ENCODE results near the gene ZBTB24. TPM values are rescaled to one million over a fixed set of nuclear protein-coding genes. Genes with fewer than 3 reads are reported as not detected.

ZBTB24 gene
- polyA plus RNA-seq, 3 donors = 3.1 to 4.7 (median 3.4) TPM

DNA sequence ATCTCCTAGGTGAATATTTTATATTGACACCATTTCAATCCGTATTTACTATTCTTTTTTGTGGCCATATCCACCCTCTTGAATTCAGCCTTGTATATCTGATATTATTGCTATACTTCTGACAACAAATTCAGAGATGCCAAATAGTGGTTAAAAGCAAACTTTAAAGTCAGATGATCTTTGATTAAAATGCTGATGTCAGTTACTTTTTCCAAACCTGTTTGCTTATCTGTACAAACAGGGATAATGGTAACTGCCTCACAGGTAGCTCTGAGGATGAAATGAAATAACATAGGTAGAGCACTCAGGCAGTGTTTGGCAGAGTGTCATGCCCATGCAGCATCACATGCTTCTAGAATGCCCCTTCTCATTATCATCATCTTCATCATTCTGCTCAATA, 61.8 kb downstream of the ZBTB24 start:
- Mint-ChIP-seq H3K4me3 (no peak overlapping the region), H3K36me3 (no peaks in the 10 kb centered on the region)
- TF ChIP-seq, protein P1, sequence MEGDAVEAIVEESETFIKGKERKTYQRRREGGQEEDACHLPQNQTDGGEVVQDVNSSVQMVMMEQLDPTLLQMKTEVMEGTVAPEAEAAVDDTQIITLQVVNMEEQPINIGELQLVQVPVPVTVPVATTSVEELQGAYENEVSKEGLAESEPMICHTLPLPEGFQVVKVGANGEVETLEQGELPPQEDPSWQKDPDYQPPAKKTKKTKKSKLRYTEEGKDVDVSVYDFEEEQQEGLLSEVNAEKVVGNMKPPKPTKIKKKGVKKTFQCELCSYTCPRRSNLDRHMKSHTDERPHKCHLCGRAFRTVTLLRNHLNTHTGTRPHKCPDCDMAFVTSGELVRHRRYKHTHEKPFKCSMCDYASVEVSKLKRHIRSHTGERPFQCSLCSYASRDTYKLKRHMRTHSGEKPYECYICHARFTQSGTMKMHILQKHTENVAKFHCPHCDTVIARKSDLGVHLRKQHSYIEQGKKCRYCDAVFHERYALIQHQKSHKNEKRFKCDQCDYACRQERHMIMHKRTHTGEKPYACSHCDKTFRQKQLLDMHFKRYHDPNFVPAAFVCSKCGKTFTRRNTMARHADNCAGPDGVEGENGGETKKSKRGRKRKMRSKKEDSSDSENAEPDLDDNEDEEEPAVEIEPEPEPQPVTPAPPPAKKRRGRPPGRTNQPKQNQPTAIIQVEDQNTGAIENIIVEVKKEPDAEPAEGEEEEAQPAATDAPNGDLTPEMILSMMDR (IDR thresholded peaks at IDR 0.05) = no peak

GRCh38 chr6:109420751-109421150, 62.3 kb downstream of the ZBTB24 start:
- TF ChIP-seq, protein P1 (IDR thresholded peaks at IDR 0.05) = no peak
- Histone ChIP-seq H3K79me2 (ENCODE audit: insufficient read depth, low read length) (no peaks in the 10 kb centered on the region), H2AFZ (ENCODE audit: insufficient read depth, low read depth, low read length, poor library complexity, severe bottlenecking) (no peak overlapping the region), H4K20me1 (ENCODE audit: insufficient read depth, low read length) (no peaks in the 10 kb centered on the region), H3K4me3 (replicated peaks in 1 of 3; ENCODE audit: low read depth in 2 of 3, low read length in 3 of 3) (no peak overlapping the region), H3K9me3 (replicated peaks in 1 of 2; ENCODE audit: control insufficient read depth in 1 of 2, insufficient read depth in 1 of 2, low read length in 2 of 2) (no peaks in the 10 kb centered on the region), H3K4me2 (replicated peaks; ENCODE audit: extremely low read depth, low read length, poor library complexity, severe bottlenecking) (no peak overlapping the region), H3K9ac (ENCODE audit: insufficient read depth, low read length, poor library complexity, severe bottlenecking) (no peak overlapping the region), H3K27ac (ENCODE audit: low read depth in 1 of 2, low read length in 2 of 2) (no peak overlapping the region), H3K4me1 (ENCODE audit: control insufficient read depth in 1 of 2, insufficient read depth in 2 of 2, low read length in 2 of 2) (no peaks in the 10 kb centered on the region), H3K27me3 (ENCODE audit: control insufficient read depth in 2 of 2, insufficient read depth in 2 of 2, low read length in 2 of 2) (no peaks in the 10 kb centered on the region), H3K36me3 (replicated peaks in 1 of 2; ENCODE audit: control insufficient read depth in 1 of 2, insufficient read depth in 2 of 2, low read length in 2 of 2) (no peaks in the 10 kb centered on the region)
- H3K36me3 Mint-ChIP-seq = no peaks in the 10 kb centered on the region
- peaks cover 0 to 2% (median 0%) of the 10 kb centered on the region in 3 donors for H3K27me3 Mint-ChIP-seq (ENCODE audit: low read depth in 3 of 3)
- H3K27ac Mint-ChIP-seq = no peak overlapping the region
- peak in 1 of 3 donors; percentile 21 for DNase-seq
- peaks cover 0 to 1% (median 0%) of the 10 kb centered on the region in 7 donors for H3K9me3 Mint-ChIP-seq
- intact Hi-C loops (cut with micrococcal nuclease) = no loop called here
- no peak overlapping the region for H3K4me3 Mint-ChIP-seq
- WGBS (ENCODE audit: insufficient coverage) = no CpG with 5 or more reads among the region's 1 CpG
- no peaks in the 10 kb centered on the region for H3K4me1 Mint-ChIP-seq

More for the DNA sequence above, 61.8 kb downstream of the ZBTB24 start:
- H3K9me3 ChIP-seq (replicated peaks in 1 of 2; ENCODE audit: control insufficient read depth in 1 of 2, insufficient read depth in 1 of 2, low read length in 2 of 2) = no peaks in the 10 kb centered on the region
- no peak overlapping the region for H2AFZ ChIP-seq (ENCODE audit: insufficient read depth, low read depth, low read length, poor library complexity, severe bottlenecking)
- no peak overlapping the region for H3K4me2 ChIP-seq (replicated peaks; ENCODE audit: extremely low read depth, low read length, poor library complexity, severe bottlenecking)
- no peak overlapping the region for H3K4me3 ChIP-seq (replicated peaks in 1 of 3; ENCODE audit: low read depth in 2 of 3, low read length in 3 of 3)
- H4K20me1 ChIP-seq (ENCODE audit: insufficient read depth, low read length) = no peaks in the 10 kb centered on the region
- H3K36me3 ChIP-seq (replicated peaks in 1 of 2; ENCODE audit: control insufficient read depth in 1 of 2, insufficient read depth in 2 of 2, low read length in 2 of 2) = no peaks in the 10 kb centered on the region
- no peak overlapping the region for H3K9ac ChIP-seq (ENCODE audit: insufficient read depth, low read length, poor library complexity, severe bottlenecking)
- no peaks in the 10 kb centered on the region for H3K4me1 ChIP-seq (ENCODE audit: control insufficient read depth in 1 of 2, insufficient read depth in 2 of 2, low read length in 2 of 2)
- no peaks in the 10 kb centered on the region for H3K27me3 ChIP-seq (ENCODE audit: control insufficient read depth in 2 of 2, insufficient read depth in 2 of 2, low read length in 2 of 2)
- no CpG with 5 or more reads among the region's 1 CpG for WGBS (ENCODE audit: insufficient coverage)
- H3K79me2 ChIP-seq (ENCODE audit: insufficient read depth, low read length) = no peaks in the 10 kb centered on the region
- Mint-ChIP-seq H3K27me3 (ENCODE audit: low read depth in 3 of 3) (peaks cover 0 to 2% (median 0%) of the 10 kb centered on the region in 3 donors), H3K27ac (no peak overlapping the region), H3K9me3 (peaks cover 0 to 1% (median 0%) of the 10 kb centered on the region in 7 donors), H3K4me1 (no peaks in the 10 kb centered on the region)
- H3K27ac ChIP-seq (ENCODE audit: low read depth in 1 of 2, low read length in 2 of 2) = no peak overlapping the region
- DNase-seq = no peak
- intact Hi-C loops (cut with micrococcal nuclease) = no loop called here
